Lower leg skin (tissue), 4 donors: Measurements from ENCODE around the gene SDCBP2. TPM values are rescaled to one million over a fixed set of nuclear protein-coding genes. Genes with fewer than 3 reads are reported as not detected.

Experiments used
- DNase-seq, 2 donors: peaks; one replicate each; pipeline ENCODE4 v3.0.0-alpha.2; 2019; ENCODE audit warnings: low spot score in 2 of 2
- H3K4me3 ChIP-seq: fragments of 200-600 bp; sonication (generic); 2 replicates; pipeline ENCODE4 v1.5.1; 2017; ENCODE audit warnings: mild to moderate bottlenecking, low read depth; ENCODE audit not compliant: poor library complexity, severe bottlenecking
- CTCF ChIP-seq, 3 donors: fragments of 450-650 bp; IDR thresholded peaks; one replicate each; pipeline ENCODE4 v1.5.1; 2016; ENCODE audit warnings: antibody characterized with exemption in 3 of 3, mild to moderate bottlenecking in 3 of 3, moderate library complexity in 2 of 3
- POLR2A ChIP-seq, 2 donors: fragments of 450-650 bp; IDR thresholded peaks; one replicate each; pipeline ENCODE4 v1.6.1; 2016 to 2017; ENCODE audit warnings: antibody characterized with exemption in 2 of 2, mild to moderate bottlenecking in 1 of 2, moderate library complexity in 1 of 2
- WGBS, 2 donors: methylation state at CpG; one replicate each; pipeline ENCODE4 v1.1.5; 2018; 5-methylcytosine and 5-hydroxymethylcytosine counted together
- intact Hi-C: fragments of 100-400 bp; cut with DNase I; formaldehyde crosslinking; loops from one replicate; pipeline ENCODE4 v1.15.0; 2023; ENCODE audit warnings: low total_unique reads
- total RNA-seq, 4 donors: library from RNA; depleted of rRNA; stranded (reverse); fragments of >200 nt; gene quantifications; one replicate each; pipeline ENCODE4 v1.1.0, GENCODE V29; 2016

SDCBP2 gene
- total RNA-seq, 4 donors from 2014 or later = 141 to 206 (median 181) TPM

GRCh38 chr20:1317545-1318255, 11.2 kb downstream of the SDCBP2 start:
- H3K4me3 ChIP-seq = no peak overlapping the region
- intact Hi-C loops = loop anchor here (10.0 kb wide), 1 partner anchor 187 kb away; no protein-coding TSS in a partner anchor
- DNase-seq = no peak
- 51 to 54% methylated on average over 12 of the region's 12 CpGs for WGBS, 2 donors
- TF ChIP-seq CTCF (IDR thresholded peaks at IDR 0.05) (no peak), POLR2A (IDR thresholded peaks at IDR 0.05) (no peak)

GRCh38 chr20:1315804-1316203, 13.1 kb downstream of the SDCBP2 start:
- no peak overlapping the region for H3K4me3 ChIP-seq
- no peak for TF ChIP-seq POLR2A (IDR thresholded peaks at IDR 0.05)
- no peak for TF ChIP-seq CTCF (IDR thresholded peaks at IDR 0.05)
- 81 to 87% methylated on average over 5 of the region's 5 CpGs for WGBS, 2 donors
- intact Hi-C loops = loop anchor here (10.0 kb wide), 1 partner anchor 189 kb away; no protein-coding TSS in a partner anchor
- no peak for DNase-seq

GRCh38 chr20:1313236-1313964, 15.5 kb downstream of the SDCBP2 start:
- H3K4me3 ChIP-seq = no peak overlapping the region
- TF ChIP-seq POLR2A (IDR thresholded peaks at IDR 0.05) (no peak), CTCF (IDR thresholded peaks at IDR 0.05) (peak in 1 of 3 donors; percentile 59)
- 2 to 19% methylated on average over 16 to 19 of the region's 38 CpGs for WGBS, 2 donors
- DNase-seq = peak; percentile 62 to 93
- intact Hi-C loops = loop anchor here (5.0 to 10.0 kb wide), 2 partner anchors 124 to 191 kb away; no protein-coding TSS in a partner anchor

- 80 to 87% methylated on average over 14 to 16 of the region's 16 CpGs for WGBS, 2 donors
- no peak for TF ChIP-seq CTCF (IDR thresholded peaks at IDR 0.05)
- H3K4me3 ChIP-seq = no peak overlapping the region
- no peak for DNase-seq
- intact Hi-C loops = loop anchor here (5.0 to 10.0 kb wide), 2 partner anchors 124 to 192 kb away; no protein-coding TSS in a partner anchor
Measured at GRCh38 chr20:1312904-1313235, 16.1 kb downstream of the SDCBP2 start.

GRCh38 chr20:1312308-1312707, 16.6 kb downstream of the SDCBP2 start:
- TF ChIP-seq CTCF (IDR thresholded peaks at IDR 0.05) (no peak), POLR2A (IDR thresholded peaks at IDR 0.05) (no peak)
- WGBS, 2 donors = 96 to 97% methylated on average over 20 of the region's 20 CpGs
- H3K4me3 ChIP-seq = no peak overlapping the region
- no peak for DNase-seq
- intact Hi-C loops = loop anchor here (5.0 to 10.0 kb wide), 2 partner anchors 125 to 192 kb away; no protein-coding TSS in a partner anchor
